Suprapubic skin (tissue), 4 donors: ENCODE results near the gene IL36RN. TPM values are rescaled to one million over a fixed set of nuclear protein-coding genes. Genes with fewer than 3 reads are reported as not detected.
A peak's percentile ranks its signal among the peaks of the same experiment; 100 is the strongest.

Experiments used
- DNase-seq, 2 donors: peaks; one replicate each; pipeline ENCODE4 v3.0.0-alpha.2; 2019; ENCODE audit warnings: low spot score in 2 of 2
- H3K27ac ChIP-seq: fragments of 200-600 bp; sonication (generic); one replicate; pipeline ENCODE4 v1.5.1; 2019
- H3K27me3 ChIP-seq: fragments of 200-600 bp; sonication (generic); one replicate; pipeline ENCODE4 v1.5.1; 2019
- H3K36me3 ChIP-seq: fragments of 200-600 bp; sonication (generic); one replicate; pipeline ENCODE4 v1.5.1; 2019
- H3K4me1 ChIP-seq: fragments of 200-600 bp; sonication (generic); one replicate; pipeline ENCODE4 v1.5.1; 2019
- H3K4me3 ChIP-seq: fragments of 200-600 bp; sonication (generic); one replicate; pipeline ENCODE4 v1.5.1; 2019; ENCODE audit warnings: mild to moderate bottlenecking
- H3K9me3 ChIP-seq: fragments of 200-600 bp; sonication (generic); one replicate; pipeline ENCODE4 v1.5.1; 2019
- CTCF ChIP-seq, 2 donors: fragments of 200-600 bp in 1 of 2; fragments of 450-650 bp in 1 of 2; sonication (generic) in 1 of 2; IDR thresholded peaks; one replicate each; pipeline ENCODE4 v1.5.1; 2016 to 2019; ENCODE audit warnings: antibody characterized with exemption in 2 of 2, mild to moderate bottlenecking in 1 of 2, moderate library complexity in 1 of 2
- EP300 ChIP-seq: sonication (generic); formaldehyde crosslinking; IDR thresholded peaks from one replicate; pipeline ENCODE4 v1.6.1; 2017; ENCODE audit warnings: antibody characterized with exemption
- POLR2A ChIP-seq, 2 donors: fragments of 450-650 bp; IDR thresholded peaks; one replicate each; pipeline ENCODE4 v1.6.1; 2017; ENCODE audit warnings: antibody characterized with exemption in 2 of 2, mild to moderate bottlenecking in 2 of 2, moderate library complexity in 2 of 2
- POLR2AphosphoS5 ChIP-seq, 3 donors: sonication (generic); formaldehyde crosslinking; IDR thresholded peaks; one replicate each; pipeline ENCODE4 v1.6.1; 2017; ENCODE audit warnings: antibody characterized with exemption in 3 of 3
- WGBS: methylation state at CpG from one replicate; pipeline ENCODE4 v1.1.5; 2018; 5-methylcytosine and 5-hydroxymethylcytosine counted together
- total RNA-seq, 4 donors: library from RNA; depleted of rRNA; stranded (reverse); fragments of >200 nt; gene quantifications; one replicate each; pipeline ENCODE4 v1.1.0, GENCODE V29; 2016

Gene IL36RN
- total RNA-seq, 4 donors from 2014 or later = 7.7 to 73.9 (median 37.1) TPM

GRCh38 chr2:113102133-113102532 is 43.1 kb downstream of the IL36RN start:
- Histone ChIP-seq H3K4me3 (no peak overlapping the region), H3K27ac (no peak overlapping the region), H3K4me1 (no peaks in the 10 kb centered on the region), H3K27me3 (no peaks in the 10 kb centered on the region), H3K9me3 (no peaks in the 10 kb centered on the region), H3K36me3 (no peaks in the 10 kb centered on the region)
- no peak for DNase-seq
- 95% methylated on average over 2 of the region's 2 CpGs for WGBS
- no peak for TF ChIP-seq EP300

- WGBS = 93% methylated on average over 4 of the region's 4 CpGs
- H3K9me3 ChIP-seq = no peaks in the 10 kb centered on the region
- H3K4me1 ChIP-seq = no peaks in the 10 kb centered on the region
- H3K27ac ChIP-seq = no peak overlapping the region
- H3K27me3 ChIP-seq = no peaks in the 10 kb centered on the region
- no peak for TF ChIP-seq POLR2A (IDR thresholded peaks at IDR 0.05)
- TF ChIP-seq CTCF (IDR thresholded peaks at IDR 0.05) = no peak
- no peak for TF ChIP-seq POLR2AphosphoS5 (IDR thresholded peaks at IDR 0.05)
- TF ChIP-seq EP300 = no peak
- DNase-seq = no peak
- H3K36me3 ChIP-seq = no peaks in the 10 kb centered on the region
- no peak overlapping the region for H3K4me3 ChIP-seq
Measured at GRCh38 chr2:113103277-113103676, 44.3 kb downstream of the IL36RN start.

GRCh38 chr2:113104054-113104611 is 45.1 kb downstream of the IL36RN start:
- Histone ChIP-seq H3K4me1 (no peaks in the 10 kb centered on the region), H3K4me3 (no peak overlapping the region), H3K27me3 (no peaks in the 10 kb centered on the region), H3K9me3 (no peaks in the 10 kb centered on the region), H3K36me3 (no peaks in the 10 kb centered on the region), H3K27ac (no peak overlapping the region)
- no peak for TF ChIP-seq CTCF (IDR thresholded peaks at IDR 0.05)
- no peak for TF ChIP-seq POLR2AphosphoS5 (IDR thresholded peaks at IDR 0.05)
- TF ChIP-seq EP300 = no peak
- no peak for TF ChIP-seq POLR2A (IDR thresholded peaks at IDR 0.05)
- 86% methylated on average over 3 of the region's 3 CpGs for WGBS
- no peak for DNase-seq

- no peak for DNase-seq
- 79% methylated on average over 6 of the region's 6 CpGs for WGBS
- no peak for TF ChIP-seq EP300
- no peak for TF ChIP-seq CTCF (IDR thresholded peaks at IDR 0.05)
- TF ChIP-seq POLR2A (IDR thresholded peaks at IDR 0.05) = no peak
- TF ChIP-seq POLR2AphosphoS5 (IDR thresholded peaks at IDR 0.05) = no peak
- Histone ChIP-seq H3K36me3 (no peaks in the 10 kb centered on the region), H3K4me1 (no peaks in the 10 kb centered on the region), H3K27me3 (no peaks in the 10 kb centered on the region), H3K27ac (no peak overlapping the region), H3K9me3 (no peaks in the 10 kb centered on the region), H3K4me3 (no peak overlapping the region)
Measured at GRCh38 chr2:113105047-113105785, 46.2 kb downstream of the IL36RN start.

GRCh38 chr2:113111121-113111520 is 52.1 kb downstream of the IL36RN start:
- Histone ChIP-seq H3K4me1 (peaks cover 37% of the 10 kb centered on the region), H3K27ac (peak overlapping the region; percentile 20), H3K36me3 (no peaks in the 10 kb centered on the region), H3K9me3 (no peaks in the 10 kb centered on the region), H3K27me3 (no peaks in the 10 kb centered on the region), H3K4me3 (no peak overlapping the region)
- 70% methylated on average over 3 of the region's 3 CpGs for WGBS
- TF ChIP-seq POLR2A (IDR thresholded peaks at IDR 0.05) (no peak), POLR2AphosphoS5 (IDR thresholded peaks at IDR 0.05) (no peak), CTCF (IDR thresholded peaks at IDR 0.05) (no peak), EP300 (no peak)
- no peak for DNase-seq
